NK-92 (cell line): Measurements from ENCODE around the gene CXCL17.
"Not testable (repeated sequence)": the region's sequence is repeated elsewhere in the genome, so short reads cannot be mapped to it uniquely, and the experiment has no call there.

ENCODE experiments used
- DNase-seq: peaks from one replicate; lab custom pipeline; 2025; ENCODE audit not compliant: unreplicated experiment; lab: John Stamatoyannopoulos, UW

Gene CXCL17

DNA sequence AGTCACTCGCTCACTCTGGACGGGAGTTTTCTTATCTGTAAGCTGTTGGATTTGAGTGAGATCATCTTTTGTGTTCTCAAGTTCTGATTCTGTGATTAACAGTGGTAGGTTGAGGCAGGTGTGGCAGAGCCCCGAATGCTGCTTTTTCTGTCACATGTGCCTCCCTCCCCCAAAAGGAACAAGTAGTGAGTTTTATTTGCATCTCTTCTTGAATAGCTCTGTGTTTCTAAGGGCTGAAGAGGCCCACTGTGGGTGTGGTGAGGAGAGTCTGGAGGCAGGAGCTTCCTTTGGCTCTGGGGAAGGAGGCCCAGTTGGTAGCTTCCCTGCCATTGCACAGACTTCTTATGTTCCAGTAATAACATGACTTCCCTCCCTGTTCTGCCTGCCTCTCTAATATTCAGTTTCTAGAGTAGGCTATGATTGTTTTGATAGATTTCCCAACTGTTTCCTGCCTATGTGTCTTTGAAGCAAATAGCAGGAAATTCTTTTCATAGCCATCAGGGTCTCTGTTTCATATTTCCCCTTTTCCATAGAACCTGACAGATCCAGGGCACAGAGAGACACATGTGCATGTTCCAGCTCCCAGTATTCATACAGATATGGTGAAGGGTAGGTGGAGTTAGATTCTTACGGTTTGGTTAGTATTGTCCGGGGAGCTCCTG is 23.9 kb upstream of the CXCL17 start:
- DNase-seq = no peak

DNA sequence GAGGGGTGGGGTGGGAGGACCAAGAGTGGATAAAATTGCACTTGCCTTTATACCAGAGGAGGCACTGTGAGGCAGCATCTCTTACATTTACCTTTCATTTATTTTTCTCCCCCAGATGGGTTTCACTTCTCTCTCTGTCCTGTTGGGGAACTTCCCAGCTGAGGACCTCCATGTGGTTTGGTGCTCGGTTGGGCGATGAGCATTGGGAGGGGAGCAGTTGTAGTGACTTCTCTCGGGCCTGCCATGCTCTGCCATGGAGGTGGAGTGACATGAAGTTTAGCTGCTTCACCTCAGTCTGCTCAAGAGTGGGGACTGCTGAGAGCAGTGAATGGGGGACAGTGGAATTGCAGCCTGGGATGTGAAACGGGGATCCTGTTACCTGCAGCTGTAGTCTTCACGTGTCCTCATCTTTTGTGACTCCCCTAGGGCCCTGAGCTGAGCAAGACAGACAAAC is 23.1 kb upstream of the CXCL17 start:
- DNase-seq = no peak

DNA sequence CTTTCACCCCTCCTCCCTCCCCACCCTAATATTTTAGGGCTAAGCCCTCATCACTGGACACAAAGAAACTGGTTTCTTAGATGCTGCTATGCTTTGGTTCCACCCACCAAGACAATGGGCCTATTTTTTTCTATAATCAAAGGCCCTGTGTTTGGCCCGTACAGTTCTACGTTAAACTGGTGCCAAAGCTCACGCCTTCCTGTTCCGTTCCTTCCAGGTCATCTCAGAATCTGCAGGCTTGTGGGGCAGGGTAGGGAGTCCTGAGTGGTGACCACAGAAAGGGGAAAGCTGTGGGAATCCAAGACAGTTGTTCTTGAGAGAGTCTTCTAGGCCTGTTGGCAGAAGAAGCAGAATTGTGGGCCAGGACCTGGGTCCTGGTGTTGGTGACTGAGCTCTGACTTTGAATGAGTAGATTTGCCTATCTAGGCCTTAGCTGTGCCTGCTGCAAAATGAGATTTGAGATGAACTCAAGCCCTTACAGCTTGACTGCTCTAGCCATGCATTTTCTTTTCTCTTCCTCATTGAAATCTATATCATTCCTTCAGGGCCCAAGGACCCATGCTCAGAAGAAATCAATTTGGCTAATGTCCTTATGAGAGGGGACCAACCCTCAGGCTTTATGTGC is 19.1 kb upstream of the CXCL17 start:
- no peak for DNase-seq

DNA sequence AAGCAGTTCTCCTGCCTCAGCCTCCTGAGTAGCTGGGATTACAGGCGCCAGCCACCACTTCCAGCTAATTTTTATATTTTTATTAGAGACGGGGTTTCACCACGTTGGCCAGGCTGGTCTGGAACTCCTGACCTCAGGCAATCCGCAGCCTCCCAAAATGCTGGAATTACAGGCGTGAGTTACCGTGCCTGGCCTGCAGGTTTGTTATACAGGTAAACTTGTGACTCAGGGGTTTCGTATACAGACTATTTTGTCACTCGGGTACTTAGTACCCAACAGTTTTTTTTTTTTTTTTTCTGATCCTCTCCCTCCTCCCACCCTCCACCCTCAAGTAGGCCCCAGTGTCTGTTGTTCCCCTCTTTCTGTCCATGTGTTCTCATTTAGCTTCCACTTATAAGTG is 18.5 kb upstream of the CXCL17 start:
- not testable (repeated sequence) for DNase-seq

DNA sequence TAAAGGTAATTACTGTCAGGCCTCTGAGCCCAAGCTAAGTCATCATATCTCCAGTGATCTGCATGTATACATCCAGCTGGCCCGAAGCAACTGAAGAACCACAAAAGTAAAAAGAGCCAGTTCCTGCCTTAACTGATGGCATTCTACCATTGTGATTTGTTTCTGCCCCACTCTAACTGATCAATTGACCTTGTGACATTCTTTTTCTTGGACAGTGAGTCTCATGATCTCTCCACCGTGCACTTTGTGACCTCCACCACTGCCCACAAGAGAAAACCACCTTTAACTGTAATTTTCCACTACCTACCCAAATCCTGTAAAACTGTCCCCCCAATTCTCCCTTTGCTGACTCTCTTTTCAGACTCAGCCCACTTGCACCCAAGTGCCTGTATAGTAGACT is 17.2 kb upstream of the CXCL17 start:
- DNase-seq = no peak

DNA sequence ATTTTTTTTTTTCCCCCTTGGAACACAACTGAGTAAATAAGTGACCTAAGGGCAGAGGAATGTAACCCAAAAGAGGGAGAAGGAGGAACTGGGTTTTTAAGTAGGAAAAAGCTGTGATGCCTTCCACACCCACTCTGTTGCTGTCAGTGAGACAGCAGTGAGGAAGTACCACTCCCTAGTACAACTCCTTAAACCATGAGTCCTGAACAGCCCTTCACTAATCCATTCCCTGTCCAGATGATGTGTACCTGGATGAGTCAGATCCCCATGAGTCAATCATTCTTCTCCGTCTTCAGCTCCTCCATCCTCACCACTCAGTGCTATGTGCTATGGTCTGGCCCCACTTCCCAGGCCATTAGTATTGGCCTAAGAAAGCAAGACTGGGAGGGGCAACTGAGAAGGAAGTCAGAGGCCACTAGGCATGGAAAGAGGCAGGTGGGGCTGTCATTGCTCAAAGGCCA is 12.9 kb upstream of the CXCL17 start:
- DNase-seq = no peak

DNA sequence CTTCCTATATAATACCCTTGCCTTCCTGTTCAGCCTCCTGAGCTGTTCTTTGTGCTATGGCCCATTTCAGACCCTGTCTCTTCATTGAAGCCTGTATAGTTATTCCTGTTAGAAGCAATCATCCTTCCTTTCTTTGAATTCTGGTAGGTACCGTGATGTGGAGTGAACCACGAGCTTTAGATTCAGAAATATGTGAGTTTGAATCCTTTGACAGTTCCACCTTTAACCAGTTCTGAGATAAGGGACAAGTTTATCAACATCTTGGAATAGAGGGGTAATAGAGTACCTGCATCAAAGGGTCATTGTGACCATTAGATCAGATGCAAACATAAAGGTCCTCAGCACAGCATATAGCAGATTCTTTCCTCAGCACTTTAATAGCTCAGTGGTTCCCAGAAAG is 12.3 kb upstream of the CXCL17 start:
- no peak for DNase-seq

DNA sequence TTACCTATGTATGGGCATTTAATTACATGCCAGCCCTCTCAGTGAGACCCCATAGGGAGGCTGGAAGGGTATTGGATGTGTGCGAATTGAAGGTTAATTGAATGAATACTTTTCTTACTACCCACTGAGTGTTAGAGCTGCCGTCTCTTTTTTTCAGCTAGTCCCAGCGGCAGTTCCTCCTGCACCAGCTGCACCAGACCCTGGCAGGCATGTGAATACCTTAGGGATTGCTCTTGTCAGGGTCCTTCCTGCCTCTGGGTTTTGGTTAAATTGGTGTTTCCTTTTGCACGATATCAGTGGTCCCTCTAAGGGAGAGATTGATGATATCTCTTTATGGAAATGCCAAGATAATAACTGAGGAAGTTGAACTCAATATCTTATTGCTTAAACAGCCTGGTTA is 9.8 kb upstream of the CXCL17 start:
- no peak for DNase-seq

DNA sequence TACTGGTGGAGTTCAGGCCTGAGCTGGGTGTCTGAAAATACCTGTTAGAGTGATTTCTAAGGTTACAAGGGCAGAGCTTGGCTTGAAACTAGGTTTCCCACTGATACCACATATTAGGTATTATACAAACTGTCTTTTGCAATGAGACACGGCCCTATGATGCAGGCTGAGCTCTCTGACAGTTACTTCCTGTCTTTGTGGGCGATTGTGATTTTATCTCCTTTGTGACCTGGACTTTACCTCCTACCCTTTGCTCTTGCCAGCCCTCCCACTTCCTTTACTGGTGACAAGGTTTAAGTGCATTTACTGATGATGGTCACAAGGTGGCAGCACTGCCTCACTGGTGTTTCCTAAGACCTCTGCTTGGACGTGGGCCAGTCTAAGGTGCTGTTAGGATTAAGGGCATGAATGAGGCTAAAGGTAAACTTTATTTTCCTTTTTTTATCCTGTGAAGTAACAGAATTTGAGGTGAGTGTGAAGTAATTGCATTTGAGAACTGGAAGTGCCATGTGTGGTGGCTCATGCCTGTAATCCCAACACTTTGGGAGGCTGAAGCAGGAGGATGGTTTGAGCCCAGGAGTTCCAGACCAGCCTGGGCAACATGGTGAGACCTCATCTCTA is 7.7 kb upstream of the CXCL17 start:
- DNase-seq = no peak

DNA sequence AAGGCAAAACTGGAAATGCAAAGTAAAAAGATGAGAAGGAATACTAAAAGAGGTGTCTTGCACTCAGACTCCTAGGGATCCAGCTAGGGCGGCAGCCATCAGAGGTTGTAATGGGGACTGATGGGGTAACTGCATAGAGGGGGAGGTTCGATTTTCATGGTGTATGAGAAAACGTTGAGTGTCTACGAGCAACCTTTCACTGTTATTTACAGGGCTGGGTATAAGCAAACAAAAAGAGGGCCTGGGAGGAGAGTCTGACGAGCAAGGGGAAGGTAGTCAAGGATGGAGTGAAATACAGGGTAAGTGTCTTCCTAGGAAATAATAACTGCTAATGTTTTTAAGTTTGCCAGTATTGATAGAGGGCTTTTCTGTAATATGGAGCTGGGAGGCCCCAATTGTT is 5.6 kb upstream of the CXCL17 start:
- DNase-seq = not testable (repeated sequence)

DNA sequence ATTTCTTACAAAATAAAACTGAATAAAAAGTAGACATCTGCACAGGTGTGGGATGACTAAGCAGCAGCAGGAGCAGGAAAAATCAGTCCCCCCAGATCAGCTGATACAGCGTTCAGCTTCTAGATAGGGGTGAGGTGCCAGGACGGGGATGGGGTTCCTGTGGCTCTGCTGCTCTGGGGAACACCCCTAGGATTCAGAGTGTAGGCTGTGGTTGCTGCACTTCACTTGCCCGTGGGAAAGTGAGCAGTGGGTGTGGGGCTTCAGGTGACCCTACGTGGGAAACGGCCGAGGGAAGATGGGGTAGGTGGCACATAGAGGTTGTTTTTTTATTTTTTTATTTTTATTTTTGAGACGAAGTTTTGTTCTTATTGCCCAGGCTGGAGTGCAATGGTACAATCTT is 3.2 kb upstream of the CXCL17 start:
- DNase-seq = no peak

DNA sequence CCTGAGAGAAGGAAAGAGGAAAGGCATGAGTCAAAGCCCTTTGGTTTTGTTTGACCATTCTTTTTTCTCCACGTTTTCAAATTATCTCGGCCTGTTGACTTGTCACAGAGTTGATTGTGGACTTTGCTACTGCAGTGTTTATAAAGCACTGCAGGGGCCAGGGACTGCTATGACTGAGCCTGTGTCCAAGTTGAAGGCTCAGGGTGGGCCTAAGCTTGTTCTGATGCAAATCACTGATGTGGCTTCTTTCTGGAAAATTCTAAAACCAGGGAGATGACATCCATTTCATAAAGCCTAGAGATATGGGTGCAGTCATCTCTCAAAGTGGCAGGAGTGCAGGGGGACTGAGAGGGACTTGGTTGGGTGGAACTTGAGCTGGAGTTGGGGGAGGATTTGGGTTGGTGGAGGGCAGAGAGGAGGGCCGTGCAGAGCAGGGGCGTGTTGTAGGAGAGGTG is 1.2 kb upstream of the CXCL17 start:
- no peak for DNase-seq

DNA sequence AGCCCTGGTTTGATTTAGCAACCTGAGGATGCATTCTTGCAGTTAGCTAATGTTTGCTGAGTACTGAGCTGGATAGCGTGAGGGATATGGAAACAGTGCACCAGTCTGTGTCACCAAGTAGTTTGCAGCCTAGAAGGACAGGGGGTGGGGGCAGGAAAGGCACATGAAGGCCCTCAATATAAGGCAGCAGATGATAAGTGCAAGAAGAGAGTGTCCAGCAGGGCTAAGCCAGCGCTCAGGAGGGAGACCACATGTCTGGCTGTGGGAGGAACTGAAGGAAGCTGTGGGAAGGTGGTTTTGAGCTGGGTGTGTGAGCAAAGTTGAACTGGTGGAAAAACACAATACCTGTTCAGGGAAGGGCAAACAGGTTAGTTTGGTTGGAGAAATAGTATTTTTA is 1.7 kb downstream of the CXCL17 start:
- DNase-seq = no peak

DNA sequence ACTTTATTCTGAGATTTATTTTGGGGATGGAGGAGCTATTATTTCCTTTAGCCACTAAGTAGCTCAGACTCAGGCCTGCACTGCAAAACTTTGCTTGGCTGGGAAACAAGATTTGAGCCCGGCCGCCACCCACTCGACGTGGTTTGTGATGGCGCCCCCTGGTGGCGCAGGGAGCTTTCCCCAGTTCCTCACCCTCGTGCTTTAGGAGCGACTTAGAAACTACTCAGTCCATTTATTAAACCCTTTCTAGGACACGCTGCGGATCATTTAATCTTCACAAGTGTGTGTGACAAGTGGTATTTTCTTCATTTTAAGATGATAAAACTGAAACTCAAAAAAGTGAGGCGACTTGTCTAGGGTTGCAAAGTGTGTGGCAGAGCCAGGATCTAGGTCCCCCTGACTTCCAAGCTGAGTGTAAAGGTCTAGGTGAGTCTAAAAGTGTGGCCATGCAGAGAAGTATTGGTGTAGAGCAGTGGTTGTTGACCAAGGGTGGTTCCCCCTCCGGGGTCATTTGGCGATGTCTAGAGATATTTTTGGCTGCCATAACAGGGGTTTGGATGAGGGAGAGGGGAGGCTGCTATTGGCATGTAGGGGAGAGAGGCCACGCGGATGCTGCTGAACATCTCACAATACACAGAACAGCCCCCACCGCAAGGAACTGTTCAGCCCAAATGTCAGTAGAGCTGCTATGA is 2.2 kb downstream of the CXCL17 start:
- DNase-seq = no peak

DNA sequence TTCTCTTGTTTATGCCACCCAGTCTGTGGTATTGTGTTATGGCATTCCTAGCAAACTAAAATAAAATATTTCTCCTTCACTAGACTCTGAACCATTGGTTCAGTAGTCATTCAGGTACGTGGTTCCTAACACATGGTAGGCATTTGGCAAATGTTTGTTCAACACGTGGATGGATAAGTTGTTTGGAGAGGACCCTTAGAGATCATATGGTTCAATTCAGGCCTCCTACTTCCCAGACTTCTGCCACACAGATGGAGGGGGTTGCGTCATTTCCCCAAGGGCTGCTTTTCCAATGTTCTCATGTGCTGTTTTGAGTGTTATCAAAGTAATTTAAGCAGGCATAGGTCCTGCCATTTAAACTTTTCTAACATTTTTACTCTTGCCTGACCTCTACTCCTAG is 6.7 kb downstream of the CXCL17 start:
- no peak for DNase-seq

DNA sequence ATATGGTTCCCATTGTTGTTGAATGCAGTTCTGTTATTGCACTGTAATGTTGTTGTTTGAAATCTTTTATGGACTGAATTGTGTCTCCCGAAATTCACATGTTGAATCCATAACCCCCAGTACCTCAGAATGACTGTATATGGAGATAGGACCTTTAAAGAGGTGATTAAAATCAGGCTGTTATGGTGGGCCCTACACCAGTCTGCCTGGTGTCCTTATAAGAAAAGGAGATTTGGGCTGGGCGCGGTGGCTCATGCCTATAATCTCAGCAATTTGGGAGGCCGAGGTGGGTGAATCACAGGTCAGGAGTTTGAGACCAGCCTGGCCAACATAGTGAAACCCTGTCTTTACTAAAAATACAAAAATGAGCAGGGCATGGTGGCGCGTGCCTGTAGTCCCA is 7.4 kb downstream of the CXCL17 start:
- no peak for DNase-seq

DNA sequence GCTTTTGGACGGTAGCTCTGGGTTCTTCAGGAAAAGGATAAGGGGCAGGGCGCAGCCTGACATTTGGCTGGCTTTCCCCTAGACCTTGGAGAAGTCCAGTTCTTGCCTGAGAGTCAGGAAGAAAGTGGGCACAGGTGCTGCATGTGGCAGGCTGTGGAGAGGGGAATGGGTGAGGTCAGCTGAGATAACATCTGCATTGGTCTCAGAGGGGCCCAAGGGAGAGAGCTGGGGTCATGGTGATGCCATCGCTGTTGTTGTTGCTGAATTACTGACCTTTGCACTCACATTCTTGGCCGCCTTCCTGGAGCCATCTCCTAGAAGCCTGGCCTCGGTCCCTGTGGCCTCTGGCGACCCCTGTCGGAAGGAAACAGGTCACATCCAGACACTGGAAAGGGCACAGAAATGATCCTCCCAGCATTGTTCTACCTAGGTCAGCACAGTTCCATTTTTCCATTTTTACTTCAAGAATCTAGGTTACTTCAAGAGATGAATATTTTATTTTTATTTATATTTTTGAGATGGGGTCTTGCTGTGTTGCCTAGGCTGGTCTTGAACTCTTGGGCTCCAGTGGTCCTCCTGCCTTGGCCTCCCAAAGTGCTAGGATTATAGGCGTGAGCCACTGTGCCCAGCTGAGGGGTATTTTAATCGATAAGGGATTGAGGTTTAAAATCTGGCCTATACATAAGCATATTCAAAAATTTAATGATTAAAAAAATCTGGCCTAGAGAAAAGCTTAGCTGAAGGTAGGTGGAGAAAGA is 9.1 kb downstream of the CXCL17 start:
- no peak for DNase-seq

DNA sequence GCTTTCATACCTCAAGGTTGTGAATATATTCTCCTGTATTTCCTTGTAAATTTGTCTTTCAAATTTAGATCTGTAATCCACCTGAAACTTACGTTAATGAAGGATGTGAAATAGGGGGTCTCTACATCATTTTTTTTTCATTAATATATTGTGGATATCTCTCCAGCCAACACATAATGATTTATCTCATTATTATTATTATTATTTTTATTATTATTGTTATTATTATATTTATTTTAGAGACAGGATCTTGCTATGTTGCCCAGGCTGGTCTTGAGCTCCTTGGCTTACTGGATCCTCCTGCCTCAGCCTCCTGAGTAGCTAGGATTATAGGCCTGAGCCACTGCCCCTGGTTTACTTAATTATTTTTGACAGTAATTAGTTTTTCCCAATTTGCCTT is 11.3 kb downstream of the CXCL17 start:
- DNase-seq = no peak

DNA sequence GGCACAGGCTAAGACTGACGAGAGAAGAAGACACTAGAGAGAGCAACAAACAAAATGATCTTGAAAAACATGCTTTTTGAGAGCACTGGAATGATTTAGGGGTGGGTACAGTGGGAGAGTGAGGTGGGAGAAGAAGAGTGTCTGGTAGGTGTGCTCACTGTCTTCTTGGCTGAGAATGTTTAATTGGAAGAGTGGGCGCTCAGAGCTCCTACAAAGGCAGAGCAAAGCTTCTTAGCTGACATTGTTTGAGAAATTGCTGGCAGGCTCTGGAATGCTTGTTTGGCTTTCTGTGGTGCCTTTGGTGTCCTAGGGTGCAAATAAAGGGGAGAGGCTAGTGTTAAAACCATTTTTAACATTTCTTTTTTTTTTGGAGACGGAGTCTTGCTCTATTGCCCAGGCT is 14.1 kb downstream of the CXCL17 start:
- DNase-seq = no peak

DNA sequence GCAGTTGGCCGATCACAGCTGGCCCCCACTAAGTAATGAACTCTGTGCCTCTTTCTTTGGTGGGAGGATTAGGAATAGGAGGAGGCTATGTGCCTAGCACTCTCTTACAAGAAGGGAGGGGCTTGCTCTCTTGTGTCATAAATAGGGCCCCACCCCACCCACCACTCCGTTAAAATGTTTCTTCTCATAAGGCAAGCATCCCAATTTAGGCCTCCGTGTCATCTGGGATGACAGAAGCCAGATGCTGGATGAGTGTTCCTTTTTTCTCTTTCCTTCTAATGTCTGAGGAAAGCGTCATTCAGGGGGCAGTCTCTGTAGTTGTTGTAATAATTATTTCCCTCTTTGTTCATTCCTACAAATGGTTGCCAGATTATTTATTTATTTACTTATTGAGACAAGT is 15.4 kb downstream of the CXCL17 start, which contains the start of gene LIPE:
LIPE (minus strand) TSS at position 76 of the 400 bp plus-strand sequence. CDS start 239 bp downstream, outside the sequence.
- DNase-seq = no peak

DNA sequence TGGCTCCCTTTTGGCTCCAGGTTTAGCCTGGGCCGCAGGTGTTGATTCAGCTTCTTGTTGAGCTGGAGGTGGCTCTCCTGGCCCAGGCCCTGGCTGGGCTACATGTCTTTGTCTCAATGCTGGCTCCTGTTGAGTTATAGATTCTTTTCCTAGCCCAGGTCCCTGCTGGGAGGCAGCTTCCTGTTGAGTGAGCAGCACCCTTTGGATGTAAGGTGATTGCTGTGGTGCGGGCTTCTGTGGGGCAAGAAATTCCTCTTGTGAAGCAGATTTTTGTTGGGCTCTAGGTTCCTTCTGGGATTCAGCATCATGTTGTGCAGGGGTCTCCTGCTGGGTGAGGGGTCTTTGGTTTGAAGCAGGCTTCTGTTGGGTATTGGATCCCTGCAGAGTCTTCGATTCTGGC is 16.1 kb downstream of the CXCL17 start:
- DNase-seq = no peak
